OCI-LY7 (cell line): ENCODE results near the gene KRTAP10-12.

ENCODE experiments used
- CTCF ChIP-seq: fragments of 200-600 bp; sonication (generic); conservative IDR thresholded peaks from 2 replicates; pipeline ENCODE4 v1.5.1; 2014; ENCODE audit warnings: mild to moderate bottlenecking, antibody characterized with exemption, low read length, moderate library complexity, mixed read lengths
- EZH2phosphoT487 ChIP-seq: fragments of 200-600 bp; sonication (generic); IDR thresholded peaks from 2 replicates; pipeline ENCODE4 v1.6.1; 2018; ENCODE audit warnings: low read depth, borderline replicate concordance, mild to moderate bottlenecking, mixed run types, antibody characterized with exemption, low read length, moderate library complexity, mixed read lengths

- TF ChIP-seq CTCF (no peak), EZH2phosphoT487 (no peak)
Observed at GRCh38 chr21:44654576-44655175, 42.3 kb upstream of the KRTAP10-12 start, which contains the start of gene KRTAP12-4.
